IMR-90 (cell line): Measurements from ENCODE around the gene ZNF774. TPM values are rescaled to one million over a fixed set of nuclear protein-coding genes. Genes with fewer than 3 reads are reported as not detected.

Source experiments
- ATAC-seq: fragments of 200-7000 bp; cut with Tn5 transposase; 2 replicates; pipeline ENCODE4 v1.9.1; 2020; ENCODE audit warnings: low read depth, mild to moderate bottlenecking, moderate library complexity
- BruUV-seq: library from RNA; stranded (reverse); fragments of 400-500 nt; replicated peaks from 2 replicates; lab custom pipeline; 2021; lab: Mats Ljungman, UMichigan
- CTCF ChIA-PET: fragments of 300-600 bp; formaldehyde crosslinking; extraction: SDS; loops from one replicate; lab custom pipeline; 2021; ENCODE audit warnings: antibody characterized with exemption; lab: Yijun Ruan, JAX
- POLR2A ChIA-PET: fragments of 300-600 bp; sonication (Branson Sonifier 250); formaldehyde crosslinking; loops from one replicate; lab custom pipeline; 2022; ENCODE audit warnings: antibody characterized with exemption; ENCODE audit not compliant: unreplicated experiment; lab: Charles Lee
- DNase-seq: peaks from one replicate; pipeline ENCODE4 v3.0.0; 2013
- H2AFZ ChIP-seq: replicated peaks from 2 replicates; pipeline ENCODE3; 2013; ENCODE audit warnings: low read length, mild to moderate bottlenecking; ENCODE audit not compliant: poor library complexity
- H2AK5ac ChIP-seq: 2 replicates; pipeline ENCODE4 v1.6.1; 2013; ENCODE audit warnings: low read depth, low read length, inconsistent platforms
- H2AK9ac ChIP-seq: replicated peaks from 2 replicates; pipeline ENCODE3; 2013; ENCODE audit warnings: mild to moderate bottlenecking, low read depth, low read length, moderate library complexity; ENCODE audit not compliant: poor library complexity
- H2BK120ac ChIP-seq: 2 replicates; pipeline ENCODE4 v1.6.1; 2013; ENCODE audit warnings: low read depth, low read length, inconsistent platforms
- H2BK15ac ChIP-seq: 3 replicates; pipeline ENCODE4 v1.6.1; 2013; ENCODE audit warnings: low read depth, low read length, inconsistent platforms
- H2BK20ac ChIP-seq: 2 replicates; pipeline ENCODE4 v1.6.1; 2013; ENCODE audit warnings: low read depth, mild to moderate bottlenecking, inconsistent platforms, low read length, moderate library complexity
- H2BK5ac ChIP-seq: 2 replicates; pipeline ENCODE4 v1.6.1; 2013; ENCODE audit warnings: mild to moderate bottlenecking, low read depth, low read length, inconsistent platforms; ENCODE audit not compliant: poor library complexity, severe bottlenecking
- H3K14ac ChIP-seq: replicated peaks from 2 replicates; pipeline ENCODE4 v1.6.1; 2013; ENCODE audit warnings: low read depth, low read length, inconsistent platforms
- H3K18ac ChIP-seq: 2 replicates; pipeline ENCODE4 v1.6.1; 2013; ENCODE audit warnings: low read depth, low read length, control low read depth
- H3K23ac ChIP-seq: 2 replicates; pipeline ENCODE4 v1.6.1; 2013; ENCODE audit warnings: low read depth, low read length, inconsistent platforms
- H3K27ac ChIP-seq: 2 replicates; pipeline ENCODE4 v1.5.1; 2013; ENCODE audit warnings: mild to moderate bottlenecking, control low read depth, low read length; ENCODE audit not compliant: insufficient read depth
- H3K27me3 ChIP-seq: 2 replicates; pipeline ENCODE4 v1.6.1; 2013; ENCODE audit warnings: low read length; ENCODE audit not compliant: control insufficient read depth, insufficient read depth
- H3K36me3 ChIP-seq: 2 replicates; pipeline ENCODE4 v1.6.1; 2013; ENCODE audit warnings: low read length, mixed read lengths; ENCODE audit not compliant: control insufficient read depth, insufficient read depth
- H3K4ac ChIP-seq: 2 replicates; pipeline ENCODE4 v1.6.1; 2013; ENCODE audit warnings: low read depth, low read length, inconsistent platforms
- H3K4me1 ChIP-seq: 2 replicates; pipeline ENCODE4 v1.6.1; 2013; ENCODE audit warnings: low read length, mixed read lengths; ENCODE audit not compliant: control insufficient read depth, insufficient read depth
- H3K4me2 ChIP-seq: 2 replicates; pipeline ENCODE4 v1.6.1; 2013; ENCODE audit warnings: low read depth, mild to moderate bottlenecking, control low read depth, low read length, moderate library complexity
- H3K4me3 ChIP-seq: 2 replicates; pipeline ENCODE4 v1.5.1; 2013; ENCODE audit warnings: low read depth, mild to moderate bottlenecking, control low read depth, low read length, moderate library complexity; ENCODE audit not compliant: insufficient read depth
- H3K56ac ChIP-seq: 2 replicates; pipeline ENCODE4 v1.6.1; 2013; ENCODE audit warnings: low read length, inconsistent platforms; ENCODE audit not compliant: insufficient read depth; ENCODE audit errors: extremely low read depth
- H3K79me1 ChIP-seq, 2 experiments: 2 replicates each; pipeline ENCODE4 v1.6.1; 2013; ENCODE audit warnings: low read length in 2 of 2, inconsistent platforms in 1 of 2, low read depth in 1 of 2
- H3K9ac ChIP-seq: 2 replicates; pipeline ENCODE4 v1.6.1; 2013; ENCODE audit warnings: low read depth, low read length, control low read depth
- H3K9me1 ChIP-seq: 2 replicates; pipeline ENCODE4 v1.6.1; 2013; ENCODE audit warnings: low read length, inconsistent platforms; ENCODE audit not compliant: insufficient read depth
- H3K9me3 ChIP-seq: 2 replicates; pipeline ENCODE4 v1.6.1; 2013; ENCODE audit warnings: low read length; ENCODE audit not compliant: control insufficient read depth, insufficient read depth
- H4K20me1 ChIP-seq: 2 replicates; pipeline ENCODE4 v1.6.1; 2013; ENCODE audit warnings: low read length, inconsistent platforms; ENCODE audit not compliant: insufficient read depth
- H4K5ac ChIP-seq: 2 replicates; pipeline ENCODE4 v1.6.1; 2013; ENCODE audit warnings: mild to moderate bottlenecking, low read depth, low read length, control low read depth
- H4K8ac ChIP-seq, 2 experiments: 2 replicates each; pipeline ENCODE4 v1.6.1; 2013; ENCODE audit warnings: low read depth in 2 of 2, low read length in 2 of 2, control low read depth in 1 of 2, inconsistent platforms in 1 of 2
- H4K91ac ChIP-seq: 2 replicates; pipeline ENCODE4 v1.6.1; 2013; ENCODE audit warnings: low read depth, low read length, inconsistent platforms; ENCODE audit not compliant: insufficient read depth
- BHLHE40 ChIP-seq: fragments of 150-350 bp; IDR thresholded peaks from 2 replicates; pipeline ENCODE4 v1.6.1; 2016; ENCODE audit warnings: mild to moderate bottlenecking, low read depth, low read length
- CEBPB ChIP-seq: IDR thresholded peaks from 2 replicates; pipeline ENCODE4 v1.6.1; 2012; ENCODE audit warnings: low read depth, low read length, improper control_type of control experiment
- CHD1 ChIP-seq: IDR thresholded peaks from 2 replicates; pipeline ENCODE4 v1.6.1; 2012; ENCODE audit warnings: low read depth, low read length, improper control_type of control experiment
- FOS ChIP-seq: fragments of 150-350 bp; IDR thresholded peaks from 2 replicates; pipeline ENCODE4 v1.6.1; 2016; ENCODE audit warnings: low read depth, low read length
- MAFK ChIP-seq: IDR thresholded peaks from 2 replicates; pipeline ENCODE4 v1.6.1; 2012; ENCODE audit warnings: low read depth, low read length, improper control_type of control experiment
- MAZ ChIP-seq: IDR thresholded peaks from 2 replicates; pipeline ENCODE4 v1.6.1; 2012; ENCODE audit warnings: low read depth, mild to moderate bottlenecking, low read length, improper control_type of control experiment, moderate library complexity, borderline replicate concordance
- MXI1 ChIP-seq: IDR thresholded peaks from 2 replicates; pipeline ENCODE4 v1.6.1; 2012; ENCODE audit warnings: low read depth, mild to moderate bottlenecking, low read length, moderate library complexity, borderline replicate concordance
- NFE2L2 ChIP-seq: fragments of 150-350 bp; IDR thresholded peaks from 2 replicates; pipeline ENCODE4 v1.6.1; 2016; ENCODE audit warnings: low read depth, mild to moderate bottlenecking, low read length
- POLR2A ChIP-seq: IDR thresholded peaks from 2 replicates; pipeline ENCODE4 v1.6.1; 2012; ENCODE audit warnings: mild to moderate bottlenecking, low read depth, low read length
- RAD21 ChIP-seq: IDR thresholded peaks from 2 replicates; pipeline ENCODE4 v1.6.1; 2012; ENCODE audit warnings: low read length, improper control_type of control experiment
- RCOR1 ChIP-seq: IDR thresholded peaks from 2 replicates; pipeline ENCODE4 v1.6.1; 2012; ENCODE audit warnings: mild to moderate bottlenecking, low read length, improper control_type of control experiment; ENCODE audit not compliant: insufficient replicate concordance
- RFX5 ChIP-seq: IDR thresholded peaks from 2 replicates; pipeline ENCODE4 v1.8.0; 2012; ENCODE audit warnings: low read depth, mild to moderate bottlenecking, low read length, moderate library complexity
- SMC3 ChIP-seq: fragments of 150-350 bp; IDR thresholded peaks from 2 replicates; pipeline ENCODE4 v1.6.1; 2016; ENCODE audit warnings: low read depth, mild to moderate bottlenecking, antibody characterized with exemption, low read length, moderate library complexity
- USF2 ChIP-seq: fragments of 150-350 bp; IDR thresholded peaks from 2 replicates; pipeline ENCODE4 v1.6.1; 2017; ENCODE audit warnings: mild to moderate bottlenecking, antibody characterized with exemption, low read length, low read depth
- WGBS, 2 experiments: methylation state at CpG; one replicate each; pipeline versions ENCODE4 v1.1.5 to v1.1.7; 2013; ENCODE audit warnings: missing lambda C conversion rate in 2 of 2; ENCODE audit not compliant: insufficient read length in 1 of 2; ENCODE audit errors: extremely low coverage in 2 of 2; 5-methylcytosine and 5-hydroxymethylcytosine counted together
- dilution Hi-C: fragments of 300-500 bp; cut with HindIII; formaldehyde crosslinking; loops from one replicate; pipeline ENCODE4 v1.14.3; 2018; ENCODE audit warnings: low sequenced_read_pairs; ENCODE audit not compliant: unreplicated experiment
- in situ Hi-C: fragments of 300-500 bp; cut with MboI; formaldehyde crosslinking; loops from 3 replicates; pipeline ENCODE4 v1.14.3; 2019; ENCODE audit warnings: low sequenced_read_pairs, inconsistent platforms, mixed read lengths
- intact Hi-C: fragments of 100-400 bp; cut with micrococcal nuclease; formaldehyde crosslinking; loops from 2 replicates; pipeline ENCODE4 v1.10.0; 2022
- polyA plus RNA-seq, 3 experiments: library from polyadenylated mRNA; depleted of rRNA; stranded (reverse); fragments of >200 nt; gene quantifications; 2 replicates each; pipeline ENCODE4 v1.2.3, GENCODE V29; 2012; ENCODE audit warnings: low replicate concordance in 1 of 3
- total RNA-seq: library from RNA; depleted of rRNA; stranded (reverse); fragments of >200 nt; gene quantifications from 2 replicates; pipeline ENCODE4 v1.2.3, GENCODE V29; 2012
- TF ChIP-seq, protein P1 (sequence below): conservative IDR thresholded peaks from 2 replicates; pipeline ENCODE4 v1.5.1; 2012; ENCODE audit warnings: mild to moderate bottlenecking, low read depth, low read length, improper control_type of control experiment
- TF ChIP-seq, protein P2 (sequence below): fragments of 150-350 bp; IDR thresholded peaks from 2 replicates; pipeline ENCODE4 v1.6.1; 2016; ENCODE audit warnings: low read depth, mild to moderate bottlenecking, low read length, moderate library complexity, borderline replicate concordance

The ZNF774 gene
- total and polyA plus RNA-seq, 2 of the 4 experiments (the other 2 are of a cell fraction) = 0.91 to 1.1 TPM

DNA sequence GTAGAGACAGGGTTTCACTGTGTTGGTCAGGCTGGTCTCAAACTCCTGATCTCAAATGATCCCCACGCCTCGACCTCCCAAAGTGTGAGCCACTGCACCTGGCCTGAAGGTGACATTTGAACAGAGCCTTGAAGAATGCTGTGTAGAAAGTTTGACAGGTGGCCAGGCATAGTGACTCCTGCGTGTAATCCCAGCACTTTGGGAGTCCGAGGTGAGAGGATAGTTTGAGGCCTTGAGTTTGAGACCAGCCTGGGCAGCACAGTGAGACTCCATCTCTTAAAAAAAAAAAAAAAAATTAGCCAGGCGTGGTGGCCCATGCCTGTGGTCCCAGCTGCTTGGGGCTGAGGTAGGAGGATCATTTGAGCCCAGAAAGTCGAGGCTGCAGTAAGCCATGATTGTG is 37.4 kb downstream of the ZNF774 start:
- no TSS peak for BruUV-seq
- Histone ChIP-seq H3K27ac (peak overlapping the region; percentile 2), H3K9me3 (no peaks in the 10 kb centered on the region), H3K14ac (peak overlapping the region; percentile 93), H2BK120ac (no peak overlapping the region), H4K5ac (no peak overlapping the region), H3K9me1 (peaks cover 9% of the 10 kb centered on the region; the same call in 1 of the 2 replicates), H3K36me3 (peaks cover 10% of the 10 kb centered on the region), H4K20me1 (peaks cover 46% of the 10 kb centered on the region), H3K9ac (peak overlapping the region; percentile 85), H3K23ac (peak overlapping the region; percentile 83), H2BK20ac (no peak overlapping the region), H3K27me3 (no peaks in the 10 kb centered on the region), H3K56ac (no peak overlapping the region; the same call in 1 of the 2 replicates), H3K4ac (peak overlapping the region; percentile 87), H3K4me2 (peak overlapping the region; percentile 88), H2BK5ac (no peak overlapping the region), H2AFZ (no peak overlapping the region), H2BK15ac (no peak overlapping the region), H3K79me1 (peaks cover 13 to 52% of the 10 kb centered on the region in 2 experiments), H4K8ac (peak overlapping the region; percentile 73 to 96; a peak in 2 of 4 replicates), H2AK9ac (peak overlapping the region; percentile 91), H3K4me3 (peak overlapping the region; percentile 80), H3K18ac (no peak overlapping the region), H4K91ac (peak overlapping the region; percentile 95), H3K4me1 (peaks cover 7% of the 10 kb centered on the region), H2AK5ac (peak overlapping the region; percentile 89)
- in situ Hi-C loops = no loop called here
- DNase-seq (no peak), ATAC-seq (no peak)
- dilution Hi-C loops = no loop called here
- no peak for TF ChIP-seq NFE2L2
- no peak for TF ChIP-seq BHLHE40
- no peak for TF ChIP-seq USF2
- no peak for TF ChIP-seq FOS
- no peak for TF ChIP-seq RAD21
- TF ChIP-seq POLR2A = no peak
- no peak for TF ChIP-seq SMC3
- TF ChIP-seq, protein P1, sequence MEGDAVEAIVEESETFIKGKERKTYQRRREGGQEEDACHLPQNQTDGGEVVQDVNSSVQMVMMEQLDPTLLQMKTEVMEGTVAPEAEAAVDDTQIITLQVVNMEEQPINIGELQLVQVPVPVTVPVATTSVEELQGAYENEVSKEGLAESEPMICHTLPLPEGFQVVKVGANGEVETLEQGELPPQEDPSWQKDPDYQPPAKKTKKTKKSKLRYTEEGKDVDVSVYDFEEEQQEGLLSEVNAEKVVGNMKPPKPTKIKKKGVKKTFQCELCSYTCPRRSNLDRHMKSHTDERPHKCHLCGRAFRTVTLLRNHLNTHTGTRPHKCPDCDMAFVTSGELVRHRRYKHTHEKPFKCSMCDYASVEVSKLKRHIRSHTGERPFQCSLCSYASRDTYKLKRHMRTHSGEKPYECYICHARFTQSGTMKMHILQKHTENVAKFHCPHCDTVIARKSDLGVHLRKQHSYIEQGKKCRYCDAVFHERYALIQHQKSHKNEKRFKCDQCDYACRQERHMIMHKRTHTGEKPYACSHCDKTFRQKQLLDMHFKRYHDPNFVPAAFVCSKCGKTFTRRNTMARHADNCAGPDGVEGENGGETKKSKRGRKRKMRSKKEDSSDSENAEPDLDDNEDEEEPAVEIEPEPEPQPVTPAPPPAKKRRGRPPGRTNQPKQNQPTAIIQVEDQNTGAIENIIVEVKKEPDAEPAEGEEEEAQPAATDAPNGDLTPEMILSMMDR = no peak
- no peak for TF ChIP-seq CEBPB
- TF ChIP-seq RCOR1 = no peak
- no peak for TF ChIP-seq CHD1
- no peak for TF ChIP-seq RFX5
- TF ChIP-seq MAFK = no peak
- no peak for TF ChIP-seq MAZ
- TF ChIP-seq MXI1 = no peak
- TF ChIP-seq, protein P2, sequence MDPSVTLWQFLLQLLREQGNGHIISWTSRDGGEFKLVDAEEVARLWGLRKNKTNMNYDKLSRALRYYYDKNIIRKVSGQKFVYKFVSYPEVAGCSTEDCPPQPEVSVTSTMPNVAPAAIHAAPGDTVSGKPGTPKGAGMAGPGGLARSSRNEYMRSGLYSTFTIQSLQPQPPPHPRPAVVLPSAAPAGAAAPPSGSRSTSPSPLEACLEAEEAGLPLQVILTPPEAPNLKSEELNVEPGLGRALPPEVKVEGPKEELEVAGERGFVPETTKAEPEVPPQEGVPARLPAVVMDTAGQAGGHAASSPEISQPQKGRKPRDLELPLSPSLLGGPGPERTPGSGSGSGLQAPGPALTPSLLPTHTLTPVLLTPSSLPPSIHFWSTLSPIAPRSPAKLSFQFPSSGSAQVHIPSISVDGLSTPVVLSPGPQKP = no peak
- ChIA-PET POLR2A (no interaction called here), CTCF (no interaction called here)
- intact Hi-C loops = no loop called here
- WGBS, 2 experiments = 100% methylated on average over 1 of the region's 6 CpGs; no CpG with 5 or more reads in 1 of the 2 experiments
